Measurements from ENCODE around the gene ZKSCAN4. TPM values are rescaled to one million over a fixed set of nuclear protein-coding genes. Genes with fewer than 3 reads are reported as not detected.

Gene ZKSCAN4
- total RNA-seq = 4.2 and 5.4 TPM in 2 replicates

DNA sequence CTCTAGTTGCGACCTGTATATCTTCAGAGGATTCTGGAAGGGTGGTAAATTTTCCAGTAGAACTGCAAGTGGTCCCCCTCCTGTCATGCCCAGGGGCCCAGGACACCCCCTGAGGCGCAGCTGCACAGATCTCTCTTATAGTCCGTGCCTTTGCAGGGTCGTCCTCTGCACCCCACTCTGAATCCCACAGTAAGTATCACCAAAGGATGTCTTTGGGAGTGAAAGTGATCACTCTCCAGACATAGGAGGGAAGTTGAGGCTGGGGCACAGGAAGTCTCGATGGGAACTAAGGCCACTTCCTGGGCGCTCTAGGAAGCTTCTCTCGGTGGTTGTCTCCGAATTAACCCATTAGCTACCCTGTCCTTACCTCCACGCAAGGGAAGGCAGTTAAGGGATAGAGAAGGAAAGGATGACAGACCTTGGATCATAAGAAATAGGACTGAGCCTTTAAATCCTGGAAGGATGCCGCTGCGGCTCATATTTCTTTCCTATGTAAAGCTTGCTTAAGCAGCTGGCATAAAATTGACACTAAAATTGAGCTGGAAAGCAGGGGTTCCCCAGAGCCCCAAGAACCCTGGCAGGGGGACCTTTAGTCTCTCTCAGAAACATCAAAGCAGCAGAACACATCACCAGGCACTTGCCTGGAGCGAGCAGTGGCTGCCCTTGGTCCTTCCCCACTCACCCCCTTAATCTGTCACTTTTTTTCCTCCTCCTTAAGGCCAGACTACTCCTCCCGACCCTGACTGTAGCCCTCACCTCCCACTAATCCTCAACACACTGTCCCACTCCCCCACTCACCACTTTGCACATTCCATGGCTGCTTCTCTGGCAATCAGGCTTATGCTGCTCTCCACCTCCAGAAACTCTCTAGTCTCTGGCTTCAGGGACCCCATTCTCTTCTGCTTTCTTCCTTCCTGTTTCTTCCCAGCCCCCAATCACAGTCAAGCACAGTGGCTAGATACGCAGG is at the start of gene ZKSCAN4:
TSS of gene ZKSCAN4 (minus strand) at position 261 of the 967 bp plus-strand sequence. CDS start 289 bp downstream, outside the sequence.

DNA sequence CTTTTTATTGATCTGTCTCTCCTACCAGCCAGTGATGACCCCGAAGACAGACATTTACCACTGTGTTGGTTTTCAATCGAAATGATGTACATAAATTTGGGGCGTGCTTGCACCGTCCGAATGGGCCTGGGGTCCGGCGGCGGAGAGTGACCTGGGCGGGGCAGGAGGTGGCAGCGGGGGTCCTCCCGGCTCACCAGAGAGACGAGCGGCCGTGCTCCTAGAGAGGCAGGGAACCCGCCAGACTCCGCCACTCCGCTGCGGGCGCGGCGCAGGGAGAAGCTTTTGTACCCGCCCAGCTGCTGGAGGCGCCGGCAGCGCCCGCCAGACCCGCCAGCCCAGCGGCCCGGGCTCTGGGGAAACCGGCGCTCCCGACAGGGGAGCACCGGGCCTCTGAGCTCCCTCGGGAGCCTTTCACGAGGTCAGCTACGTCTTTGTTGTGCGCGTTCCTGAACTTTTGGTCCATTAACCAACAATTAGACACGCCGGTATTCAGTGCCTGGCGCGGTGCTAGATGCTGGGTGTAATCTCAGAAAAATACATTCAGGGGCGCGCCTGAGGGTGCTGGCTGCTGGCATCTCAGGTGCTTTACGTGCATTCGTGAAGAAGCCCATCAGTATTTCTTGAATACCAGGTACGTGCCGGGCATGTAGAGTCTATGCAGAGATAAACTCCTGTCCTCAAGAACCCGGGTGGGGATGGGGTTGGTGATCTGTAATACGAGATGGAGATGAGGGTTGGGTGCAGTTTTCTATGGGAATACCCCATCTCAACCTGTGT is 29.4 kb upstream of the ZKSCAN4 start, which contains the start of gene PGBD1:
TSS of gene PGBD1 (plus strand) at position 285 of the 777 bp plus-strand sequence. CDS start 2,242 bp downstream, outside the sequence.

DNA sequence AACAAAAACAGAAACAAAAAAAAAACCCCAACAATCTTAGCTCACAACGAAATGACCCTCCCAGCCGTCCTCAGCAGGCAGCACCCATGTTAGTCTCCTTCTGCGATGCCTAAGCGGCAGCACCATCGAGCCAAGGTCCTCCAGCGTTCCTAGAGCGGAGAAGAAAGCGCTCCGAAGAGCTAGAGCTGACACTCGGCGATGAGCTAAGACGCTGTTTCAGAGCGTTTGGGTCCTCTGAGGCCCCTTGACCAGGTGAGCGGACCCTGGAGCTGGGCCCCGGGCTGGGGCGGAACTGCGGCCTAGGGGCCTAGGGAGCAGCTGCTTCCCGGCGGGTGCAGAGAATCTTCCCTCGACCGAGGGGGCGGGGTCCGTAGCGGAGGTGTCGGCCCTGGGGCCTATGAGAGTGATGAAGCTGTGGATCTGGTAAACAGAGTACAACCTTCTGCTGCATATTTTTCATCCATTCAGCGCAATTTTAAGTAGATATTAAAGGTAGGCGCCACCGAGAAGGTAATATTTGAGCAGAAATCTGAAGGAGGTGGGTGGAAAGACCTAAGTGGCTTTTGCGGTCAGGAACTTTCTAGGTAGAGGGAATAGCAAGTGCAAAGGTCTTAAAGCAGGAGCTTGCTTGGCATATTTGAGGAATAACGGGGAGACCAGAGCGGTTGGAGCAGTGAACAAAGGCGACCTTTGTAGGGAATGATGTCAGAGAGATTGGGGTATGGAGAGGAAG is 15.1 kb upstream of the ZKSCAN4 start, which contains the start of gene ZSCAN26:
TSS of gene ZSCAN26 (plus strand) at position 182 of the 733 bp plus-strand sequence. CDS start 4,777 bp downstream, outside the sequence.

DNA sequence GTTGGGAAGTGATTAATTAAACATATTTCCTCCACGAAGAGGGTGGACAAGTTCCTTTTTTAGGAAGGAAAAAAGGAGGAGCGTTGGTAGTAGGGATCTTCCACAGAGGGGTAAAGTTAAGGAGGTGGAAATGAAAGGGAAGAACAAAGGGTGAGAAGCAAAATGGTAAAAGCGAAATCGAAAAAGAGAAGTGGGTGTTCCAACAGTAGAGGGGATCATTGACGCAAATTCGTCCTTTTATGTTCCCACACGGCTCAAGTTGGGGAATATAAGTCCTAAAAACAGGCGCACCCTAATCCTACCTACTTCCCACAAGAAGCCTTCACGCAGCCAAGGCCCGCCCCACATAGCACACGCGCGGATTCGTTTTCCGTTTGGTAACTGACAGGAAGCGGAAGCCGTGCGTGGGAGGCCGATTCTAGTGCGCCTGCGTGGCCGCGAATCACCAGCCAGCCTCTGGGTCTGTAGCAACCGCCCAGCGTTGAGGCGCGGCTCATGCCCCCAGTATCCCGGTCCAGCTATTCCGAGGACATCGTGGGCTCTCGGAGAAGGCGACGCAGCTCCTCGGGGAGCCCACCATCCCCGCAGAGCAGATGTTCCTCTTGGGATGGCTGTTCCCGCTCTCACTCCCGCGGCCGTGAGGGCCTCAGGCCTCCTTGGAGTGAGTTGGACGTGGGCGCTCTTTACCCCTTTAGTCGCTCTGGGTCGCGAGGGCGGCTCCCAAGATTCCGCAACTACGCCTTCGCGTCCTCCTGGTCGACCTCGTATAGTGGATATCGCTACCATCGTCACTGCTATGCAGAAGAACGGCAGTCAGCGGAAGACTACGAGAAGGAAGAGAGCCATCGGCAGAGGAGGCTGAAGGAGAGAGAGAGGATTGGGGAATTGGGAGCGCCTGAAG is 7.1 kb upstream of the ZKSCAN4 start, which contains the start of gene NKAPL:
TSS of gene NKAPL (plus strand) at position 421 of the 901 bp plus-strand sequence. CDS start at position 496, 75 bp downstream.

DNA sequence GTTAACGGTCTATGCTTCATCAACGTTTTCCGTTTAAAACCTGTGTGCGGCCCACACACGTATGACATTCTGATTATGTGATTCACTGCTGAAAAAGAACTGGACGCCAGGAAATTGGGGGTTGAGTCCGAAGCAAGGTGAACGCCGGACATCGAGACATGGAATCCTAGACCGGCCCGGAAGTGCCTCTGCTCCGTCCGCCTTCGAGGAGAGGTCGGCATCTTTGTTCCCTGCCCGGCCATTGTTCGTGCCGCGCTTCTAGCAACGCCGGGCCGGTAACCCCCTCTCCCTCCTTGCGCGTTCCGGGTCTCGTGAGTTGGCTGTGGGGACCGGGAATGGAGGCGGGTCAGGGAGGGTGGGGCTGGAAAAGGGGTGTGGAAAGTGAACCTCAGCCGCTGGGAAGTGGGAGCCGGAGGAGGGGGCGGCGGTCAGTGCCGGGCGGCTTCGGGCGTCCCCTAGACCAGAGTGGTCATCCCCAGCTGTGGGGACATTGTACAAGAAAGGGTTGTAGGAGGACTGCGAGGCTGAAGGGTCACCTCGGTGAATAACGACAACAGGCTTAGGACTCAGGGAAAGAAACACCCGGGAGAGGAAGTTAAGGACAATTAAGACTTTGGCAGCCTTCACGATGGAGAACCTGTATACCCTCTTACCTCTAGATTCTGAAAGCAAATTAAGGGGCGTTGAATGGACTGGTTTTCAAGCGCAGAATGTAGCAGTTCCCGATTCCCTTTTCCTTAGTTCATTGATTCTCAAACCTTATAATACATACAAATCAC is 26.8 kb downstream of the ZKSCAN4 start, which contains the start of gene ZSCAN9:
TSS of gene ZSCAN9 (plus strand) at position 220 of the 779 bp plus-strand sequence. CDS start 1,810 bp downstream, outside the sequence.

Other genes with a start within 250 kb of the ZKSCAN4 start
- under 0.01 TPM in 1 of 2 replicates, not detected in the other for gene ZNF165, start 171.7 kb downstream of the ZKSCAN4 start, total RNA-seq
- 0.09 and 0.58 TPM in 2 replicates for gene ZSCAN16, start 127.7 kb downstream of the ZKSCAN4 start, total RNA-seq
- gene ZKSCAN8, start 110.4 kb downstream of the ZKSCAN4 start, total RNA-seq = 9.5 and 12.0 TPM in 2 replicates
- gene ZSCAN9, start 27.0 kb downstream of the ZKSCAN4 start, total RNA-seq = 4.3 and 7.1 TPM in 2 replicates
- gene NKAPL, start 7.0 kb upstream of the ZKSCAN4 start, total RNA-seq = 2.3 and 3.7 TPM in 2 replicates
- gene ZSCAN26, start 14.9 kb upstream of the ZKSCAN4 start, total RNA-seq = 7.4 and 10.3 TPM in 2 replicates
- gene PGBD1, start 29.3 kb upstream of the ZKSCAN4 start, total RNA-seq = 3.7 and 5.0 TPM in 2 replicates
- 0.68 and 3.5 TPM in 2 replicates for gene ZSCAN31, start 83.9 kb upstream of the ZKSCAN4 start, total RNA-seq
- 1.7 and 3.2 TPM in 2 replicates for gene ZKSCAN3, start 97.7 kb upstream of the ZKSCAN4 start, total RNA-seq
- gene ZSCAN12, start 147.5 kb upstream of the ZKSCAN4 start, total RNA-seq = 2.7 and 3.9 TPM in 2 replicates
- gene ZSCAN23, start 191.2 kb upstream of the ZKSCAN4 start, total RNA-seq = 0.34 and 0.93 TPM in 2 replicates

Measured in pericardium fibroblast (primary cell).